Brain microvascular endothelial cell (primary cell): ENCODE measurements around the gene ALAS2.

Experiments used
- DNase-seq: peaks from one replicate; pipeline ENCODE4 v3.0.0-alpha.2; 2020
- H3K27ac ChIP-seq: fragments of 250-450 bp; sonication (Bioruptor Pico); 2 replicates; pipeline ENCODE4 v1.5.1; 2020; ENCODE audit warnings: mild to moderate bottlenecking, moderate library complexity
- H3K27me3 ChIP-seq: fragments of 250-450 bp; sonication (Bioruptor Pico); replicated peaks from 2 replicates; pipeline ENCODE4 v1.5.1; 2020; ENCODE audit warnings: mild to moderate bottlenecking
- H3K36me3 ChIP-seq: fragments of 250-450 bp; sonication (Bioruptor Pico); replicated peaks from 2 replicates; pipeline ENCODE4 v1.5.1; 2020; ENCODE audit warnings: mild to moderate bottlenecking
- H3K4me3 ChIP-seq: 2 replicates; pipeline ENCODE4 v1.5.1; 2011; ENCODE audit warnings: low read depth, mild to moderate bottlenecking, control low read depth, low read length, moderate library complexity
- in situ Hi-C: cut with HindIII; loops from 2 replicates; pipeline ENCODE4 v1.10.0; 2017; ENCODE audit warnings: low sequenced_read_pairs, low pct_ligation_motif_present
- TF ChIP-seq, protein P1 (sequence below): IDR thresholded peaks from 2 replicates; pipeline ENCODE4 v1.5.1; 2011; ENCODE audit warnings: low read depth, mild to moderate bottlenecking, moderate library complexity, low read length, control low read depth, inconsistent platforms; ENCODE audit errors: missing control alignments

ALAS2 gene

DNA sequence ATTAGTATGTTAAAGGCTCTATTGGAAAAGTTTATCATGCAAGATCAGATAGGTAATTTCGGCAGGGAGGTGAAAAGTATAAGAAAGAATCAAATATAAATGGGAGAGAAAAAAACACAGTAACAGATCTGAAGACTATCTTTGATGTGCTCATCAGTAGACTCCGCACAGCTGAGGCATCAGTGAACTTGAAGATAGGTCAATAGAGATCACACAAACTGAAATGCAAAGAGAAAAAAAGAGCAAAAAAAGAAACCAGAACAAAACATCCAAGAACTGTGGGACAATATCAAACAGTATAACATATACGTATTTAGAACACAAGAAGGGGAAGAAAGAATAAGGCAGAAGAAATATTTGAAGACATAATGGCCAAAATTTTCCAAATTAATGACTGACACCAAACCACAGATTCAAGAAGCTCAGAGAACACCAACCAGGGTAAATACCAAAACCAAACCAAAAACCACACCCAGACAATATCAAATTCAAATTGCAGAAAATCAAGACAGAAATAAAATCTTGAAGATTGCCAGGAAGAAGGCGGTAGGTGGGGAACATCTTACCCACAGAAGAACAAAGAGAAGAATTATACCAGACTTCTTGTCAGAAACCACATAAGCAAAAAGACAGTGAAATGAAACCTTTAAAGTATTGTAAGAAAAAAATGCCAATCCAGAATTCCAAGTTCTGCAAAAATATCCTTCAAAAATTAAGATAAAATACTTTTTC, 65.8 kb downstream of the ALAS2 start:
- TF ChIP-seq, protein P1, sequence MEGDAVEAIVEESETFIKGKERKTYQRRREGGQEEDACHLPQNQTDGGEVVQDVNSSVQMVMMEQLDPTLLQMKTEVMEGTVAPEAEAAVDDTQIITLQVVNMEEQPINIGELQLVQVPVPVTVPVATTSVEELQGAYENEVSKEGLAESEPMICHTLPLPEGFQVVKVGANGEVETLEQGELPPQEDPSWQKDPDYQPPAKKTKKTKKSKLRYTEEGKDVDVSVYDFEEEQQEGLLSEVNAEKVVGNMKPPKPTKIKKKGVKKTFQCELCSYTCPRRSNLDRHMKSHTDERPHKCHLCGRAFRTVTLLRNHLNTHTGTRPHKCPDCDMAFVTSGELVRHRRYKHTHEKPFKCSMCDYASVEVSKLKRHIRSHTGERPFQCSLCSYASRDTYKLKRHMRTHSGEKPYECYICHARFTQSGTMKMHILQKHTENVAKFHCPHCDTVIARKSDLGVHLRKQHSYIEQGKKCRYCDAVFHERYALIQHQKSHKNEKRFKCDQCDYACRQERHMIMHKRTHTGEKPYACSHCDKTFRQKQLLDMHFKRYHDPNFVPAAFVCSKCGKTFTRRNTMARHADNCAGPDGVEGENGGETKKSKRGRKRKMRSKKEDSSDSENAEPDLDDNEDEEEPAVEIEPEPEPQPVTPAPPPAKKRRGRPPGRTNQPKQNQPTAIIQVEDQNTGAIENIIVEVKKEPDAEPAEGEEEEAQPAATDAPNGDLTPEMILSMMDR = no peak
- H3K36me3 ChIP-seq = no peaks in the 10 kb centered on the region
- no peak overlapping the region for H3K27ac ChIP-seq
- in situ Hi-C loops = no loop called here
- DNase-seq = no peak
- H3K27me3 ChIP-seq = no peaks in the 10 kb centered on the region
- H3K4me3 ChIP-seq = no peak overlapping the region

GRCh38 chrX:54961750-54962149, 69.0 kb downstream of the ALAS2 start:
- Histone ChIP-seq H3K27ac (no peak overlapping the region), H3K27me3 (no peaks in the 10 kb centered on the region), H3K36me3 (no peaks in the 10 kb centered on the region), H3K4me3 (no peak overlapping the region)
- TF ChIP-seq, protein P1 = no peak
- in situ Hi-C loops = no loop called here
- no peak for DNase-seq
